Activated naive CD4-positive, alpha-beta T cell treated with Interleukin-2 at 50 U/mL for 16 hours (primary cell): ENCODE data around the gene MMP17.
"Not testable (repeated sequence)": the region's sequence is repeated elsewhere in the genome, so short reads cannot be mapped to it uniquely, and the experiment has no call there.

Source experiments
- DNase-seq: peaks from one replicate; pipeline ENCODE4 v3.0.0-alpha.2; 2020

The MMP17 gene

DNA sequence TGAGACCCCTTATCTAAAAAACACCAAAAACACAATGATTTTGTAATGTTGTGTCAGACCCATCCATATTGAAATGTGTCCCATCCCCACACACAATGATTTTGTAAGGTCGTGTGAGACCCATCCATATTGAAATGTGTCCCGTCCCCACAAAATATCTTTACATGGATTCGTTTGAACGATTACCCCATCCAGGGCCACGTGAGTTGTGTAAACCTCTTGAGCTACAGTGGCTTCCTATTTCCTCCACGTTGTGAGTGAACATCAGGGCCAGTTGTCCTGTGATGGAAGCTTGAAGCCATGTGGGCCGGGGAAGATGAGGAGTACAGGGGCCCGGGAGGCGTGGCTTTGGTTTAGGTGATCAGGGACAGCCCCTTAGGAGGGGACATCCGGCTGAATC lies 39.3 kb downstream of the MMP17 start:
- no peak for DNase-seq

DNA sequence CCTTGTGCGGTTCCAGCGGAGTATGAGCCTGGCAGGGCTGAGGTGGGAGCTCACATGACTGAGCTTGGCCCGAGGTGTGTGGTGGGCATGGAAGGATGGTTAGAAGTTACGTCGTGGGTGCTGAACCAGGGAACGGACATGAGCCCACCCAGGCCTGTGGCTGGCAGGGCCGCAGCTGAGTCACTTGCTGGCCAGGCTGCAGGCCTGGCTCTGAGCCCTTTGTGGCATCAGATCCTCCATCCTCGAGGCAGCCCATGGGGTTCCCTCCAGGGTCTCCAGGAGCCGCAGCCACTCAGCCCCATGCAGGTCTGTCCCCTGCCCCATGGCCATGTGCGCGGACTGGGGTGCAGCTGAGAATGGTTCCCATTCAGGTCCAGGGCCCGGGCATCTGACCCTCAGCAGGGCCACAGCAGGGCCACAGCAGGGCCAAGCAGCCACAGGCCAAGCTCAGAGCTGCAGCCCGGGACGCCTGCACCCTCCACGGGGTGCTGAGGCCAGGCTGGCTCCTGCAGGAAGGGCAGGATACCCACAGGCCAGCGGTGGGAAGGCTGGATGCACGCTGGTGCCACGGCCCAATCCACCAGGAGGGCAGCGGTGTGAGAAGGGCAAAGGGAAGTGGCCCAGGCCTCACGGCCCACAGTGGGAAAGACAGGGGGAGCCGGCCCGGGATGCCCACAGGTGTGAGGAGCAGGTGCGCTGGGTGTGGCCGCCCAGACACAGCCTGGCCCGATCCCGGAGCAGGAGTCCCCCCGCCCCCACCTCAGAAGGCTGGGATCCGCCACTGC lies 39.9 kb downstream of the MMP17 start:
- DNase-seq = no peak

DNA sequence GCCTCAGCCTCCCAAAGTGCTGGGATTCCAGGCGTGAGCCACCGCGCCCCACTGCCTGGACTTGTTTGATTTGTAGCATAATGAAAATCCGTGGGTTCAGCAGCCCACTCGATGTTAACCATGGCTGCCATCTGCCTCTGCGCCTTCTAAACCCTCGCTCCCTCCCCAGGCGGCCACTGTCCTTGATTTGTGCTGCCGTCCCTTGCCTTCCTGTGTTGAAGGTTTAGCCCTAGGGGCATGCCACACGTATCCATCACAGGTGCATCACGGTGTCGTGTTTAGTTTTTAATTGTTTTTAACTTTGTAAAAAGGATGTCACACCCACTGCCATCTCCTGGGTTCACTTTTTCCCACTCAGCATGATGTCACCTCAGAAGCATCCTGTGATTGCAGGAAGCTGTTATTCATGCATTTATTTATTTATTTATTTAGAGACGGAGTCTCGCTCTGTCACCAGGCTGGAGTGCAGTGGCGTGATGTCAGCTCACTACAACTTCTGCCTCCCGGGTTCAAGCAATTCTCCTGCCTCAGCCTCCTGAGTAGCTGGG lies 41.8 kb downstream of the MMP17 start:
- no peak for DNase-seq

DNA sequence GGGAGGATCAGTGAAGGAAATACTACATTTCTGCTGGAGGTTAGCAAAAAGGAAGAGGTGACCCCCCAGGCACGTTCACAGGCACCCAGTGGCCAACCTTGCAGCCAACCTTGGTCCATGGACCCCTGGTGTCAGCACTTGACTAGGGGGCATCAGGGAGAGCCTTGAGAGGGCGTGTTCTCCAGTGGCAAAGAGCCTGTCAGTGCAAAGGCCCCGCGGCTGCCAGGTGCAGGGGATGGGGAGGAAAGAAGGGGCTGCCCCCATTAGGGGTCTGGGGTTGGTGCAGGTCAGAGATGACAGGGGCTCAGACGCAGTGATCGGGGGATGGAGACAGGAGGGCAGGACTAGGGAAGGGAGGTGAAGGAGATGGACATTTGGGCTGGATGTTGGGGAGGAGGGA lies 43.5 kb downstream of the MMP17 start:
- no peak for DNase-seq

DNA sequence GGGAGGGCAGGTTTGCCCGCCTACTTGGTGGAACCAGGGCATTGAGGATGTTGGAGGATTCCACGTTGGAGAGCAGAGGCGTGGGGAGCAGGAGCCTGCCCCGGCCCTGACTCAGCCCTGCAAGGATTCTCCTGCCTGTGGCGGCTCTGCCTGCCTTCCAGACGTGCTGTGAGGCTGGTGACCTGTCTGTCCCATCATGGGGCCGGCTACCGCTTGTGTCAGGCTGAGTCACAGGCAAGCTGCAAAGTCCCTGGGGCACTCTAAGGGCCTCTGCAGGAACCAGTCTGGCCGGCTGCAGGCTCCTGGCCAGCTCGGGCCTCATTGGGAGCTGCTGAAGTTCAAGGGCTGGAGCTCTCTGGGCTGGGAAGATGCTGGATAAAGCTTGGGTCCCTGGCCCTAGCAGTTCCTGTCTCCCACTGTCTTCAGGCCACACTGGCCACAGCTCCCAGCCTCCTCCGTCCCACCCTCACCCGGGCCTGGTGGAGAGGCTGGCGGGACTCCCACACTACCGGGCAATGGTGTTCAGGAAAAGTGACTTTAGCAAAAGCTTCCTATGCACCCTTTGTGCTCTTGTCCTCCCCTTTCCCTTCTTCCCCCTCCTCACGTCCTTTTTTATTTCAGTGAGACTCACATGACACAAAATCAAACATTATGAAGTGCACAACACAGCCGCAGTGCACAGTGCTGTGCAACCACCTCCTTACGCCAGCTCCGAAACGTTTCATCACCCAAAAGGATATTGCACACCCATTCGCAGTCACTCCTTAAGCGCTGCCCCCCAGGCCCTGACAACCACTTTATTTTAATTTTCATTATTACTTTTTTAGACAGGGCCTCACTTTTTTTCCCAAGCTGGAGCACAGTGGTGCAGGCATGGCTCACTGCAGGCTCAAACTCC lies 44.2 kb downstream of the MMP17 start:
- no peak for DNase-seq

DNA sequence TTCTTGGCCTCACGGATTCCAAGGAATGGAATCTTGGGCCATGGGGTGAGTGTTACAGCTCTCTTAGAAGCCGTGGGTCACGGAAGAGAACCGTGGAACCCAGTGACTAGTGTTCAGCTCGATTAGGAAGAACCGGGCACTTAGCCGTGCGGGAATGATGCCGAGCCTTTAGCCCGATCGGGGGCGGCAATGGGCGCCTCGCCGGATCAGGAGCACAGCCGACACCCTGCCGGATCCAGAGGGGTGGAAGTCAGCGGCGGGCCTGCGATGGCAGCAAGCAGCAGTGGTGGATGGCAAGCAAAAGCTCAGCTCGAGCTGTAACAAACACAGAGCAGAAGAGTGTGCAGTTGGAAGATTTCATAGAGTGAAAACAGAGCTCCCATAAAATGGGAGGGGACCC lies 45.1 kb downstream of the MMP17 start:
- no peak for DNase-seq

DNA sequence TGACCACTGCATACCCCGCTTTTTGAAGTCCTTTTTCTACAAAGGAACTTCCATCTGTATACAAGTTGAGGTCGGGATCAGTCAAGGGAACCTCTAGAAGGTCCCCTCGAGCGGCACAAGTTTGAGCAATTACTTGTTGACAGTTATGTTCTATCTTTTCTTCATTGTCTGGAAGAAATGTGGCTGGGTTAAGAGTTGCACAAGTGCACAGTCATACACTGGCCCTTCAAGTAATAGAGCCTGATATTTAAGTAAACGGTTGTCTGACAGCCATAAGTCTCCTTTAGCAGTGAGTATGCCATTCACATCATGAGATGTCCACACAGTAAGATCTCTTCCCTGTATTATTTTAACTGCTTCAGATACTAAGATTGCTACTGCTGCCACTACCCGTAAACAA lies 46.8 kb downstream of the MMP17 start:
- not testable (repeated sequence) for DNase-seq

DNA sequence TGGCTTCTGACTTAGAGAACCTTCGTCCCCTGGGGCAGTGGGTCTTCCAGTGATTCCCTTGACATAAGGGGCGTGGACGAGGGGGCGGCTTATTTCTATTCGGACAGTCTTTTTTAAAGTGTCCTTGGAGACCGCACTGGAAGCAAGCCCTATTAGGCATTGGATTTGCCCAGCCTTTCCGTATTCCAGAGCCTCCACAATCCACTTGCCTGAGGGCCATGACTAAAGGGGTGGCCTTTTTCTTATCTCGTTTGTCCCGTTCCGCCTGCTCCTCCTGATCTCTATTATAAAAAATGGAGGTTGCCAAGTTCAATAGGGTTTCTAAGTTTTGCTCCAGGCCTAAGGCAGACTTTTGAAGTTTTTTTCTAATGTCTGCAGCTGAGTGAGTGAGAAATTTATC lies 49.0 kb downstream of the MMP17 start:
- DNase-seq = not testable (repeated sequence)

DNA sequence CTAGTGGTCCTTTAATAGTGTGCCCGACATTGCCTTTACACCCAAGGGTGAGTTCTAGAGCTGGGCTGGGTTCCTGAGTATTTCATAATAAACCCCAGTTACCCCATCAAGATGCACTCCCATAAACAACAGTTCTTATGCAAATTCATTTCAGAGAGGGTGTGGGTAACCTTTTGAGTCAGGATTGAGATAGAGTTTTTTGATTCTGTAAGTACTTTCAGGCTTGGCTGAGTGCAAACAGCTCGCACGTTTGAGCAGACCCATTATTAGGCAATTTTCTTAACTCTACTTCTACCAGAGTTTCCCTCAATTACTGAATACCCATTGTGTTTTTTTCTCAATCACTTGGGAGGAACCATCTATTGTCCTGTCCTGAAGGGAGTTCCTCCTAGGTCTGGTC lies 50.2 kb downstream of the MMP17 start:
- DNase-seq = not testable (repeated sequence)

DNA sequence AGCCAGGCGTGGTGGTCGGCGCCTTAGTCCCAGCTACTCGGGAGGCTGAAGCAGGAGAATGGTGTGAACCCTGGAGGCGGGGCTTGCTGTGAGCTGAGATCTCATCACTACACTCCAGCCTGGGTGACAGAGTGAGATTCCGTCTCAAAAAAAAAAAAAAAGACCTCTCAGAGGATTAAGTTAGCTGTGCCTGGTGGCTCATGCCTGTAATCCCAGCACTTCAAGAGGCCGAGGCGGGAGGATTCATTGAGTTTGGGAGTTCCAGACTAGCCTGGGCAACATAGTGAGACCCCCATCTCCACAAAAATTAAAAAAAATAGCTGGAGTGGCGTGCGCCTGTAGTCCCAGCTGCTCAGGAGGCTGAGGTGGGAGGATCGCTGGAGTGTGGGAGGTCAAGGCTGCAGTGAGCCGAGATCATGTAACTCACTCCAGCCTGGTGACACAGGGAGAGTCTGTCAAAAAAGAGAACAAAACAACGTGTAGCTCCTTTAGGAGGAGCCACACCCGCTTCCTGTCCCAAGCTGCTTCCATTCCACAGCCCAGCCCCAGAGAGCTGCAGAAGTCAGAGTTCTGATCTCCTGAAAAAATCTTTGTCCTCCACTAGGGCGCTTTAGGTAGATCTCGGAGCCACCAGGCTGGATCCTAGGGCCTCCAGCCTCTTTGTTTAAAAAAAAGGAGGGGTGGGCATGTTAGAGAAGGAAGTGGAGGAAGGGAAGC lies 54.8 kb downstream of the MMP17 start:
- no peak for DNase-seq

DNA sequence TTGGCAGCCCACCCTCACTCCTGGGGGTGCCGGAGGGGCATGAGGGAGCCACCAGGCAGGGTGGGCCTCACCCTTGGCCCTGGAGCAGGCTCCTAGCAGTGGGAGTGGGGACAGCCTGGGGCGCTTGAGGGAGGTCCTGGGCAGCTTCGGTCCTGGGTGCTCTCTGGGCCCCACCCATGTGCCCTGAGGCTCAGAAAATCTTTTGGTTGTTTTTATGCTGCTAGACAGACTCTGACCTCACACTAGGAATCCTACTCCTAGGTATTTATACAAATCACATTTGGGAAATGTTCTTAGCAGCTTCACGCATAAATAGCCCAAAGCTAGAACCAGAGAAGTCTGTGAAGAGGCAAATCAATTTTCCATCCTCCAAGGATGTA lies 55.3 kb downstream of the MMP17 start:
- no peak for DNase-seq

DNA sequence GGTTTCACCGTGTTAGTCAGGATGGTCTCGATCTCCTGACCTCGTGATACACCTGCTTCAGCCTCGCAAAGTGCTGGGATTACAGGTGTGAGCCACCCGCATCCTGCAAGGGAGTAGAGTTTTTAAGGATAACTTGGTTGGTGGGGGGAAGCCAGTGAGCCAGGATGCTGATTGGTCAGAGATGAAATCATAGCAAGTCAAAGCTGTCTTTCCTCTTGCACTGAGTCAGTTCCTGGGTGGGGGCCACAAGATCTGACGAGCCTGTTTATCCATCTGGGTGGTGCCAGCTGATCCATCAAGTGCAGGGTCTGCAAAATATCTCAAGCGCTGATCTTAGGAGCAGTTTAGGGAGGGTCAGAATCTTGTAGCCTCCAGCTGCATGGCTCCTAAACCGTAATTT lies 56.9 kb downstream of the MMP17 start:
- DNase-seq = not testable (repeated sequence)

DNA sequence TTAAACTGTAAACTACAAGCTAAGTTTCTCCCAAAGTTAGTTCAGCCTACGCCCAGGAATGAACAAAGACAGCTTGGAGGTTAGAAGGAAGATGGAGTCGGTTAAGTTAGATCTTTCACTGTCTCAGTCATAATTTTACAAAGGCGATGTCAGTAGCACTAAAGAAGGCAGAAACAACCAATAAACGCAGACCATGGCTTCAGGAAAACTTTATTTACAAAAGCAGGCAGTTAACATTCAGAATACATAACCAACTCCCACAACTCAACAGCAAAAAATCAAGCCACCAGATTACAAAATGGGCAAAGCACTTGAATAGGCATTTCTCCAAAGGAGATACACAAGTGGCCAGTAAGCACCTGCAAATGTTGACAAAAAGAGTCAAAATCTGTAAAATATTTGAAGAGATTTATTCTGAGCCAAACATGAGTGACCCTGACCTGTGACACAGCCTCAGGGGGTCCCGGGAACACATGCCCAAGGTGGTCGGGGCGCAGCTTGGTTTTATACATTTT lies 57.4 kb downstream of the MMP17 start:
- DNase-seq = no peak

DNA sequence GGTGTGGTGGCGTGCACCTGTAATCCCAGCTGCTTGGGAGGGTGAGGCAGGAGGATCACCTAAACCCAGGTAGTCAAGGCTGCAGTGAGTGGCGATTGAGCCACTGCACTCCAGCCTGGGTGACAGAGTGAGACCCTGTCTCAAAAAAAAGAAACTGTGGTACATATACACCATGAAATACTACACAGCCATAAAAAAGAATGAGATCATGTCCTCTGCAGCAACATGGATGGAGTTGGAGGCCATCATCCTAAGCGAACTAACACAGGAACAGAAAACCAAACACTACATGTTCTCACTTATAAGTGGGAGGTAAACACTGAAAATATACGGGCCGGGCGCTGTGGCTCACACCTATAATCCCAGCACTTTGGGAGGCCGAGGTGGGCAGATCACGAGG lies 63.5 kb downstream of the MMP17 start:
- not testable (repeated sequence) for DNase-seq

DNA sequence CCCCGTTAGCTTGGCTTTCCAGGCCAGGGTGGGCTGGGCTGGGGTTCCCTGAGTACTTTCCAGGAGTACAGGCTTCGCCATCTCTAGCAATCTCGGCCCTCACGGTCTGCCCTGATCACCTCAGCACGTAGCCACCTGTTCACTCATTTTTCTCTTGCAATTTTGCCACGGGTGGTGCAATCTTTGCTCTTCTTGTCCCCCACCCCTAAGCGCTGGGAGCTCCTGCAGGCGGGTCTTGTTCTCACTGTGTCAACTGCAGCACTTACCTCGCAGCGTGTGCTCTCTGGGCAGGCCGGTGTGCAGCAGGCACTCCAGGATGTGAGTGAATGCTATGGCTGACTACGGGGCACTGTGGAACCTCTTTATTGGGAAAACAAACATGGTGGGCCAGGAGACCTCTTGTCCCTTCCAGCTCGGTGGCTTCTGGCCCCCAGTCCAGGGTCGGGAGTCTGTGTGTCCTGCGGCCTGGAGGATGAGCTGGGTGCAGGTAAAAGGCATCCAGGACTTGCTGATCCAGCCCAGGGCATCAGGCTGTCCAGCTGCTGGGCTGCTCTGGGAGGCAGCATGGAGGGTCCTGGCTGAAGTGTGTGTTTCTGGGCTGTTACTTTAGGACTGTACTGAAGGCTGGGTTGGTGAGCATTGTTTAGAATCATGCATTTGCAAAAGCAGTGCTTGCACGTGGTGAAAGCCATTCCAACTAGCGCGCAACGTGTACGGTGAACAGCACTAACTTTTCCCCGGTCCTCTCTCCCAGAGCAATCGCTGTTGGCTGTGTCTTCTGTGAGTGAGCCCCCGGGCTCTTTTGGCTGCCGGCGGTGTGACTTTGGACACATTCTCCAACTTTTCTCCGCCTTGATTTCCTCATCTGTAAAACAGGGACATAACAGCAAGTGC lies 64.8 kb downstream of the MMP17 start:
- no peak for DNase-seq

DNA sequence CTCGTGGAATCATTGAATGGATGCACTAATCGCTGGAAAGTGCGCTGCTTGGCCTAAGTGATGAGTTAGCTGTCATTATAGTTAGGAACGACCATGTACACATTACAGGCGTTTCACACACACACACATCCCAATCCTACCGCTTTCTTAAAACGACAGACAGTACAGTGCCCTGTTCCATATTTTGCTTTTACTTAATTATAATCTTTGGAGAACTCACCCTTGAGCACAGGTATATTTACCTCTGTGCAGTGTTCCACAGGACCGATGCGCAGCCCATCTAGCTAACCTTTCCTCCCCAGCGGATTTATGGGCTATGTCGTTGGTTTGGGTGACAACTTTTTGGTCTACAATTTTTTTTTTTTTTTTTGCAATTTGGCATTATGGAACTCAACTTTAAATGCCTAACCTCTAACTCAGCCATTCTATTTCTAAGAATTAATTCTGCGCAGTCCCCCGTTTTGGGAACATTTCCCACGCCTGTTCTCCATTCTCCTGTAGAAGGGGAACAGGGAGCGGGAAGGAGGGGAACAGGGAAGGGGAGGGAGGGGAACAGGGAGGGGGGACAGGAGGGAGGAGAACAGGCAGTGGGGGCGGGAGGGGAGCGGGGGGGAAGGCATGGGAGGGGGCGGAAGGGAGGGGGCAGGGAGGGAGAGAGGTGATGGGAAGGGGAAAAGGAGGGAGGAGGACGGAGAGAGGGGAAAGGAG lies 65.6 kb downstream of the MMP17 start:
- no peak for DNase-seq

DNA sequence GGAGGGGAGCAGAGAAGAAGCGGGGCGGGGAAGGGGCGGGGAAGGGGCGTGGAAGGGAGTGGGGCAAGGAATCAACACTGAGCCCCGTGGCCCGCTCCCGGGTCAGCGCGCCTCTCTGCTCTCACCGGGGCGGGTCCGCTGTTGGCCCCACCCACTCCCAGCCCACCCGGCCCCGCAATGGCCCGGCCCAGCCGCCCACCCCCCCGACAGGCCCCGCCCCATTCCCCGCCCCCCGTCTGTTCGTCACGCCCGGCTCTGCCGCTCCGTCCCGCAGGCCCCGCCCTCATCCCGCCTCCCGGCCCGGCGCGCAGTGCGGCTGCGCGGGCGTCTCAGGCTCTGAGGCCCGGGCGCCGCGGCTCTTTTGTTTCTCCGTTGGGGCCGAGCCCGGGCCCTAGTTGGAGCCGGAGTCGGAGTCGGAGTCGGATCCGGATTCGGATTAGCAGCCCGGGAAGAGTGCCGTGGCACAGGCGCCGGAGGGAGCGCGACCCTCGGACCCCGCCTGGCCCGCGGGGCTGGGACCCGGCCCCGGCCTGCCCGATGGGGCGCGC lies 66.2 kb downstream of the MMP17 start, which contains the start of gene ULK1:
Gene ULK1 (plus strand): TSS at position 310 of the 548 bp plus-strand sequence. CDS start 380 bp downstream, outside the sequence.
- peak; percentile 93 for DNase-seq

DNA sequence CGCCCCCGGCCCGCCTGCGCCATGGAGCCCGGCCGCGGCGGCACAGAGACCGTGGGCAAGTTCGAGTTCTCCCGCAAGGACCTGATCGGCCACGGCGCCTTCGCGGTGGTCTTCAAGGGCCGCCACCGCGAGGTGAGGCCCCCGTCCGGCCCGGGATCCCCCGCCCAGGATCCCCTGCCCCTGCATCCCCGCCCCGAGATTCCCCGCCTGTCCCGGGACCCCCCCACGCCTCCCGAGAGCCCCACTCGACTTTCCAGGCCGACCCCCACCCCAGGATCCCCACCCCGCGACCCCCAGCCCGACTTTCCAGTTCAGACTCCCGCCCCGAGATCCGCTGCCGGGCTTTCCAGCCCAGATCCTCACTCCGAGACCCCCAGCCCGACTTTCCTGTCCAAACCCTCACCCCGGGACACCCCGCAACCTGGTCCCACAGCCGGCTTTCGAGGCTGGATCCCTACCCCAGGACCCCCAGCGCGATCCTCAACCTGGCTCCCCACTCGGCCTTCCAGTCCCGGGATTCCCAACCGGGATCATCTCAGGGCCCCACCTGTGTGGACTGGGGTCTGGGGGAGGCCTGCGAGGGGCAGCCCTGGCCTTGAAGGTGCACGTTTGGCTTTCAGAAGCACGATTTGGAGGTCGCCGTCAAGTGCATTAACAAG lies 66.9 kb downstream of the MMP17 start:
- peak; percentile 27 for DNase-seq

DNA sequence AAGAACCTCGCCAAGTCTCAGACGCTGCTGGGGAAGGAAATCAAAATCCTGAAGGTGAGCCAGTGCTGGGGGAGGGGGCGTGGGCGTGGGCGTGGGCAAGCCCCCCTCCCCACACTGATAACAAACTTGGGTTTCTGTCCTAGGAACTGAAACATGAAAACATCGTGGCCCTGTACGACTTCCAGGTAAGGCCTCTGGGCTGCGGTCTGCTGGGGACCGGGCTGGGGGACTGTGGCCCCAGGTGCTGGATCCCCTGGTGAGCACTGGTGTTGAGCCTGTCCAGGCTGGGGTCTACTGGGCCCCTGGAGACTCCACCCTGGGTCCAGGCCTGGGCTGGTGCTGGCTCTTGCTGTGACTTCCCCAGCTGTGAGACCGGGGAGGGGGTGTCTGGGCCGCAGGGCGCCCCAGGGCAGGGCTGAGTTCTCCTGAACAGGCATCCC lies 67.5 kb downstream of the MMP17 start:
- no peak for DNase-seq
